ENCODE measurements around the gene MYLK2.

DNA sequence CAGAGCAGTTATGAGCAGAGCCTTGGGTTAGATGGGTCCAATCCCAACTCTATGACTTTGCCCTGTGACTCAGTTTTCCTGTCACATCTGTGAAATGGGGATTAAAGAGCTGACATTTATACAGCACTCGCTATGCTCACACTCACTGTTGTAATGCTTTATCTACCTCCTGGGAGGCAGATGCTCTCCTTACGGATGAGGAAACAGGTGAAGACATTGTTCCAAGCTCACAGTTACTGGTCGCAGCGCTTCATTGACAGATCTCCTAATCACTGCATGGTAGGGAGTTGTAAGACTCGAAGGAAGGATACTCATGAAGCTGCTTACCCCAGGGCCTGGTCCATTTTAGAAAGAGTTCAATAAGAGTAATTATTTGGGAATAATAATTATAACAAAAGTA lies 2.9 kb upstream of the MYLK2 start:
- TF ChIP-seq, protein P1, sequence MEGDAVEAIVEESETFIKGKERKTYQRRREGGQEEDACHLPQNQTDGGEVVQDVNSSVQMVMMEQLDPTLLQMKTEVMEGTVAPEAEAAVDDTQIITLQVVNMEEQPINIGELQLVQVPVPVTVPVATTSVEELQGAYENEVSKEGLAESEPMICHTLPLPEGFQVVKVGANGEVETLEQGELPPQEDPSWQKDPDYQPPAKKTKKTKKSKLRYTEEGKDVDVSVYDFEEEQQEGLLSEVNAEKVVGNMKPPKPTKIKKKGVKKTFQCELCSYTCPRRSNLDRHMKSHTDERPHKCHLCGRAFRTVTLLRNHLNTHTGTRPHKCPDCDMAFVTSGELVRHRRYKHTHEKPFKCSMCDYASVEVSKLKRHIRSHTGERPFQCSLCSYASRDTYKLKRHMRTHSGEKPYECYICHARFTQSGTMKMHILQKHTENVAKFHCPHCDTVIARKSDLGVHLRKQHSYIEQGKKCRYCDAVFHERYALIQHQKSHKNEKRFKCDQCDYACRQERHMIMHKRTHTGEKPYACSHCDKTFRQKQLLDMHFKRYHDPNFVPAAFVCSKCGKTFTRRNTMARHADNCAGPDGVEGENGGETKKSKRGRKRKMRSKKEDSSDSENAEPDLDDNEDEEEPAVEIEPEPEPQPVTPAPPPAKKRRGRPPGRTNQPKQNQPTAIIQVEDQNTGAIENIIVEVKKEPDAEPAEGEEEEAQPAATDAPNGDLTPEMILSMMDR (IDR thresholded peaks at IDR 0.05; ENCODE audit: low read depth, low read length, poor library complexity, severe bottlenecking): no peak
- no peak for TF ChIP-seq EZH2phosphoT487 (IDR thresholded peaks at IDR 0.05; ENCODE audit: borderline replicate concordance, low read length)

Data from DOHH2 (cell line).